Caco-2 (cell line): ENCODE data around the gene ADGB. TPM values are rescaled to one million over a fixed set of nuclear protein-coding genes. Genes with fewer than 3 reads are reported as not detected.

Experiments
- BruUV-seq: library from RNA; stranded (reverse); fragments of 400-500 nt; replicated peaks from 2 replicates; lab custom pipeline; 2021; lab: Mats Ljungman, UMichigan
- CTCF ChIA-PET: fragments of 300-600 bp; sonication (Branson Sonifier 250); formaldehyde crosslinking; loops from one replicate; lab custom pipeline; 2022; ENCODE audit warnings: antibody characterized with exemption; lab: Charles Lee
- POLR2A ChIA-PET: fragments of 300-600 bp; sonication (Branson Sonifier 250); formaldehyde crosslinking; loops from one replicate; lab custom pipeline; 2022; ENCODE audit warnings: antibody characterized with exemption; lab: Charles Lee
- DNase-seq, 2 experiments: peaks; one replicate each; pipeline versions ENCODE4 v3.0.0 to v3.0.0-alpha.2; 2020 to 2022
- H3K27me3 ChIP-seq: replicated peaks from 2 replicates; pipeline ENCODE4 v1.6.0; 2011; ENCODE audit warnings: low read length; ENCODE audit not compliant: control insufficient read depth, insufficient read depth
- H3K36me3 ChIP-seq: 2 replicates; pipeline ENCODE4 v1.5.1; 2011; ENCODE audit warnings: low read length; ENCODE audit not compliant: control insufficient read depth, insufficient read depth
- H3K4me1 ChIP-seq: fragments of 250-450 bp; sonication (Bioruptor Pico); 2 replicates; pipeline ENCODE4 v1.5.1; 2020; ENCODE audit warnings: mild to moderate bottlenecking
- H3K4me3 ChIP-seq: 2 replicates; pipeline ENCODE4 v1.5.1; 2011; ENCODE audit warnings: low read depth, mild to moderate bottlenecking, control low read depth, low read length
- H3K9me3 ChIP-seq: fragments of 250-450 bp; sonication (Bioruptor Pico); 2 replicates; pipeline ENCODE4 v1.5.1; 2020; ENCODE audit warnings: mild to moderate bottlenecking, moderate library complexity
- H3K27ac Mint-ChIP-seq: one replicate; pipeline ENCODE4 v1.8.0; 2022; ENCODE audit warnings: mixed read lengths; ENCODE audit not compliant: unreplicated experiment
- H3K27me3 Mint-ChIP-seq: one replicate; pipeline ENCODE4 v1.8.0; 2022; ENCODE audit warnings: mixed read lengths; ENCODE audit not compliant: insufficient read depth, unreplicated experiment
- H3K36me3 Mint-ChIP-seq: one replicate; pipeline ENCODE4 v1.8.0; 2022; ENCODE audit warnings: mild to moderate bottlenecking, mixed read lengths; ENCODE audit not compliant: insufficient read depth, unreplicated experiment
- H3K4me1 Mint-ChIP-seq: one replicate; pipeline ENCODE4 v1.8.0; 2022; ENCODE audit warnings: low read depth, mixed read lengths; ENCODE audit not compliant: unreplicated experiment
- H3K4me3 Mint-ChIP-seq: one replicate; pipeline ENCODE4 v1.8.0; 2022; ENCODE audit warnings: mild to moderate bottlenecking, moderate library complexity, mixed read lengths; ENCODE audit not compliant: unreplicated experiment
- H3K9me3 Mint-ChIP-seq: one replicate; pipeline ENCODE4 v1.8.0; 2022; ENCODE audit warnings: mixed read lengths; ENCODE audit not compliant: unreplicated experiment
- CTCF ChIP-seq, 2 experiments: fragments of 200-600 bp in 1 of 2; IDR thresholded peaks; 1 replicate in 1 of 2; 2 replicates in 1 of 2; pipeline versions ENCODE4 v1.5.1 to v1.8.0; 2011 to 2022; ENCODE audit warnings: antibody characterized with exemption in 1 of 2, control low read depth in 1 of 2, inconsistent platforms in 1 of 2, low read depth in 1 of 2, low read length in 1 of 2, mild to moderate bottlenecking in 1 of 2, moderate library complexity in 1 of 2; ENCODE audit not compliant: insufficient read depth in 1 of 2, severe bottlenecking in 1 of 2, unreplicated experiment in 1 of 2
- intact Hi-C: fragments of 100-400 bp; cut with micrococcal nuclease; formaldehyde crosslinking; loops from one replicate; pipeline ENCODE4 v1.10.0; 2022; ENCODE audit not compliant: unreplicated experiment
- total RNA-seq: library from RNA; stranded (reverse); gene quantifications from 2 replicates; pipeline ENCODE4 v1.2.3, GENCODE V29; 2022

Gene ADGB
- total RNA-seq, 1 experiment from 2014 or later = not detected

- no peaks in the 10 kb centered on the region for H3K4me1 ChIP-seq
- Mint-ChIP-seq H3K4me3 (no peak overlapping the region), H3K27me3 (no peaks in the 10 kb centered on the region), H3K27ac (no peak overlapping the region), H3K9me3 (no peaks in the 10 kb centered on the region), H3K36me3 (no peaks in the 10 kb centered on the region), H3K4me1 (no peaks in the 10 kb centered on the region)
- intact Hi-C loops = no loop called here
- TF ChIP-seq CTCF (IDR thresholded peaks at IDR 0.05; ENCODE audit: insufficient read depth in 1 of 2, low read depth in 1 of 2, low read length in 1 of 2, severe bottlenecking in 1 of 2, unreplicated experiment in 1 of 2) = no peak
- H3K4me3 ChIP-seq = no peak overlapping the region
- no peaks in the 10 kb centered on the region for H3K27me3 ChIP-seq
- no peaks in the 10 kb centered on the region for H3K36me3 ChIP-seq
- POLR2A ChIA-PET = no interaction called here
- no peaks in the 10 kb centered on the region for H3K9me3 ChIP-seq
- DNase-seq = no peak
- BruUV-seq = no TSS peak
- CTCF ChIA-PET = no interaction called here
Measured at GRCh38 chr6:146574211-146574610, 24.6 kb upstream of the ADGB start.

GRCh38 chr6:146578054-146578453 lies 20.7 kb upstream of the ADGB start:
- no peak for TF ChIP-seq CTCF (IDR thresholded peaks at IDR 0.05; ENCODE audit: insufficient read depth in 1 of 2, low read depth in 1 of 2, low read length in 1 of 2, severe bottlenecking in 1 of 2, unreplicated experiment in 1 of 2)
- Mint-ChIP-seq H3K4me3 (no peak overlapping the region), H3K27ac (no peak overlapping the region), H3K4me1 (no peaks in the 10 kb centered on the region), H3K9me3 (no peaks in the 10 kb centered on the region), H3K27me3 (peaks cover 3% of the 10 kb centered on the region), H3K36me3 (no peaks in the 10 kb centered on the region)
- Histone ChIP-seq H3K4me3 (no peak overlapping the region), H3K4me1 (no peaks in the 10 kb centered on the region), H3K27me3 (no peaks in the 10 kb centered on the region), H3K9me3 (no peaks in the 10 kb centered on the region), H3K36me3 (no peaks in the 10 kb centered on the region)
- no TSS peak for BruUV-seq
- no peak for DNase-seq
- POLR2A ChIA-PET = no interaction called here
- CTCF ChIA-PET = no interaction called here
- intact Hi-C loops = no loop called here

GRCh38 chr6:146581968-146582367 lies 16.8 kb upstream of the ADGB start:
- POLR2A ChIA-PET = no interaction called here
- Histone ChIP-seq H3K9me3 (no peaks in the 10 kb centered on the region), H3K4me3 (no peak overlapping the region), H3K36me3 (no peaks in the 10 kb centered on the region), H3K4me1 (no peaks in the 10 kb centered on the region), H3K27me3 (no peaks in the 10 kb centered on the region)
- no TSS peak for BruUV-seq
- Mint-ChIP-seq H3K4me3 (no peak overlapping the region), H3K4me1 (no peaks in the 10 kb centered on the region), H3K27ac (no peak overlapping the region), H3K27me3 (peaks cover 3% of the 10 kb centered on the region), H3K9me3 (no peaks in the 10 kb centered on the region), H3K36me3 (no peaks in the 10 kb centered on the region)
- TF ChIP-seq CTCF (IDR thresholded peaks at IDR 0.05; ENCODE audit: insufficient read depth in 1 of 2, low read depth in 1 of 2, low read length in 1 of 2, severe bottlenecking in 1 of 2, unreplicated experiment in 1 of 2) = no peak
- no peak for DNase-seq
- intact Hi-C loops = no loop called here
- CTCF ChIA-PET = no interaction called here
